ENCODE measurements around the gene AP2B1.

- TF ChIP-seq POLR2A (IDR thresholded peaks at IDR 0.05; ENCODE audit: low read length) (no peak), GATA1 (IDR thresholded peaks at IDR 0.05; ENCODE audit: low read depth, low read length) (no peak)
Observed at GRCh38 chr17:35539659-35540026, 47.5 kb upstream of the AP2B1 start.

All from erythroblast (primary cell).